SH-SY5Y (cell line): ENCODE data around the gene TET2.

Experiments used
- GATA2 ChIP-seq: IDR thresholded peaks from 2 replicates; pipeline ENCODE4 v1.6.1; 2011; ENCODE audit warnings: mild to moderate bottlenecking, low read depth, low read length
- GATA3 ChIP-seq: IDR thresholded peaks from 2 replicates; pipeline ENCODE4 v1.6.1; 2011; ENCODE audit warnings: low read depth, mild to moderate bottlenecking, low read length, moderate library complexity

DNA sequence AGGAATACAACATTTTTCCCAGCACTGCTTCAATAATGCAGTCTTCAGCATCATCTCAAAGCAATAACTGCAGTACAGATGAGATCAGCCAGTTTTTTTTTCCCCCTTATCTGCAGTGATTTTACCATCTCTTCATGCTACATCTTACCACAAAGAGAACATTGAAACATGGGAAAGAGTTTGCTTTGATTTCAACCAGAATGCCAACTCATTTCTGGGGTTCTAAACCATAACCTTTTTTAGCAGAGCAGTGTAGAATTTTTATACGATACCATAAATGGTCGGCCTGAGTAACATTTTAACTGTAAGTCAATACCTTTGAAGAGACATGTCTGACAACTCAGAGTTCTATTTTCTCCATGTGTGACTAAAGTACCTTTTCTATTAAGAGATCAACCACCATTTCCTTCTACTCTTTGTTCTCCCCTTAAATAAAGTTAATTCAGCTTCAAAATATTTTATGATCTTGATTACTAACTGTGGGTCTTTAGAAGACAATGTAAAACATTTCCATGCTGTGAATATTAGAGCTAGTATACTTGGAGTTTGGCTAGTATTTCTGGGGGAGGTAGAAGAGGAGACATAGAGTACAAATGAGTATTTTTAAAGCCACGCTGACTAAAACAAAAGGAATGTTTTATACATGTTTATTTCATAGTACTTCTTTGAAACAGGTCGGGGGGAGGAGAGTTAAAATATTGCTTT, 69.1 kb downstream of the TET2 start:
- TF ChIP-seq GATA2 (no peak), GATA3 (no peak)
